GM21528 (cell line): Measurements from ENCODE around the gene SPDYE5.
A peak's percentile ranks its signal among the peaks of the same experiment; 100 is the strongest.
"Not testable (repeated sequence)": the region's sequence is repeated elsewhere in the genome, so short reads cannot be mapped to it uniquely, and the experiment has no call there.

Source experiments
- ATAC-seq: cut with Tn5 transposase; IDR thresholded peaks from one replicate; pipeline ENCODE4 v1.9.1; 2021; ENCODE audit warnings: mild to moderate bottlenecking, moderate library complexity; ENCODE audit not compliant: unreplicated experiment, low FRiP score

The SPDYE5 gene, protein sequence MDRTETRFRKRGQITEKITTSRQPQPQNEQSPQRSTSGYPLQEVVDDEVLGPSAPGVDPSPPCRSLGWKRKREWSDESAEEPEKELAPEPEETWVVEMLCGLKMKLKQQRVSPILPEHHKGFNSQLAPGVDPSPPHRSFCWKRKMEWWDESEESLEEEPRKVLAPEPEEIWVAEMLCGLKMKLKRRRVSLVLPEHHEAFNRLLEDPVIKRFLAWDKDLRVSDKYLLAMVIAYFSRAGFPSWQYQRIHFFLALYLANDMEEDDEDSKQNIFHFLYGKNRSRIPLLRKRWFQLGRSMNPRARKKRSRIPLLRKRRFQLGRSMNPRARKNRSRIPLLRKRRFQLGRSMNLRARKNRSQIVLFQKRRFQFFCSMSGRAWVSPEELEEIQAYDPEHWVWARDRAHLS

DNA sequence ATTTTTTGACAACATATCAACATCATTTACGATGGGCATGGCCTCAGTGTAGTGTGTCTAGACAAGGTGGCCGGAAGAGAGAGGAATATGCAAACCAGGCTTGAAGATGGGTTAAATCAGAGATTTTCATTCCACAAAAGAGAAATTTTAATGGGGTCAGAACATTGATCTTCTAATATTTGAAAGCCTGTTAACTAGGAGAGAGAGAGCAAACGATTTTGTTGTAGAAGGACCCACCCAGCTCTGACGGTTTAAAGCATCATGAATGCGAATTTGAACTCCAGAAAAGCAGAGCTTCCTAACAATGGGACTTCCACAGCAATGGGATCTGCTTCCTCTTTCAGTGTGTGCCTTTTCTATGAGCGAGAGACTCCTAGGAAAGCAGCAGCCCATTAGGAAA, at the start of gene SPDYE5:
Gene SPDYE5, plus strand, starts transcription at position 301 of the 400 bp plus-strand sequence. CDS start 1,728 bp downstream, outside the sequence.
- not testable (repeated sequence) for ATAC-seq

- peak; percentile 87 for ATAC-seq
Observed at GRCh38 chr7:75442465-75443111, 49.5 kb upstream of the SPDYE5 start.

GRCh38 chr7:75449946-75450345, 42.2 kb upstream of the SPDYE5 start:
- not testable (repeated sequence) for ATAC-seq

DNA sequence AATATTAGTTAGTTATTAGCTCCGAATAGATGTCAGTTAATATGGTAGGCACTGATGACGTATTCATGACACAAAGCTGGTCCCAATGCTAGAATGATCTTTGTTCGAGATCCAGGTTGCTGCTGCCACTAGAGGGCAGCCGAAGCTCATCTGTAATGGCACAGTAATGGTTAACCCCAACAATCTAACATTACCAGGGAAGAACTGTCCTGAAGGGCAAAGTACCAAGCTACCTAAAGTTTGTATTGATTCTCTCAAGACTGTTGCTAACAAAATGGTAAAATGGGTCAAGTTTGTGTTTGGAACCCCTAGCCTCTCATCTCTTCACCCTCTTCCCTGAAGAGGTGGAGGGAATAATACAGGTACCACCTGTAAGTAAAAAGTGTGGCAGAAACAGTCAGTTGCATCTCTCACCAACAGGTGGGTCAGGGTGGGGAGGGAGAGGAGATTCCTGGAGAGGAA, 39.6 kb upstream of the SPDYE5 start:
- peak; percentile 74 for ATAC-seq

DNA sequence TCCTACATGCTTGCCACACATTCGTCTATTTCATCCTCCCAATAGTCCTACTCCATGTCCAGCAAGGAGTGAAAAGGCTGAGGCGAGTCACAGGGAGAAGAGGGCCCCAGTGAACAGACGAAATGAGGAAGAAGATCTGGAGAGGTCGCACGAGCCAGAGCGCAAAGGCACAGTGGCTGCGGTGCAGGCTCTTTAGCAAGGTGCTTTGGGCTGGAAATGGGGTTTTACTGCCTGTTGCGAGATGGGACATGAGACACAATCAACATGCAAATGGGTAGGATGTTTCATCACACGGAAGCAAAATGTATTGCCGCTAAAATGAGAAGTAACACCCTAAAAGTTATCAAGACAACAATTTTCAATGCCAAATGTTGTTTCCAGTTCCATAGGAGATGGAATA, 35.7 kb upstream of the SPDYE5 start:
- not testable (repeated sequence) for ATAC-seq

- ATAC-seq, result not testable (repeated sequence)
Observed at GRCh38 chr7:75458034-75458433, 34.1 kb upstream of the SPDYE5 start.

- ATAC-seq, result not testable (repeated sequence)
Observed at GRCh38 chr7:75460541-75460940, 31.6 kb upstream of the SPDYE5 start.

DNA sequence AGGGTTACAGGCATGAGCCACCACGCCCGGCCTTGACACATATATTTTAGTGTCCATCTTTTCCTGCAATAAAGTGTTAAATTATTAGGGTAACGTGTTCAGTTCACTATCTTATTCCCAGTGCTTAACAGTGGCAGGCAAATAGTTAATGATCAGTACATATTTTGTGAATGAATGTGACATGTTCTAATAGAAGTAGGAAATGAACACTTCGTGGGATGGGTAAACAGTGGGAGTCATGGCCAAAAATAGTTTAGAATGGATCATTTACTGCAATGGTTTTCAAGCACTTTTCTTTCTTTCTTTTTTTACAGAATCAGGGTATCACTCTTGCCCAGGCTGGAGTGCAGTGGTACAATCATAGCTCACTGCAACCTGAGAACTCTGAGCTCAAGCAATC, 22.0 kb upstream of the SPDYE5 start:
- not testable (repeated sequence) for ATAC-seq

DNA sequence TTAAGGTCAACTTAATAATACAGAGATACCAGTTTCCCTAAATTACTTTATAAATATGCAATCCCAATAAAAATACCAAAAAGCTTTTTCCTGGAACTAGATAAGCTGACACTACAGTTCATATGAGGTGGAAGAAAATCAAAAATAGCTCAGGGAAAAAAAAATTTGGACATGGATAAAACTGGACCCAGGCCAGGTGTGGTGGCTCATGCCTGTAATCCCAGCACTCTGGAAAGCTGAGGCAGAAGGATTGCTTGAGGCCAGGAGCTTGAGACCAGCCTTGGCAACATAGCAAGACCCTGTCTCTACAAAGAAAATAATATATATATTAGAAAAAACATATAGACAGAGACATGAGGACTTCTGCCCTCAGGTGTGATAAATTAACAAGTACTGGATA, 14.7 kb upstream of the SPDYE5 start:
- ATAC-seq, result not testable (repeated sequence)

DNA sequence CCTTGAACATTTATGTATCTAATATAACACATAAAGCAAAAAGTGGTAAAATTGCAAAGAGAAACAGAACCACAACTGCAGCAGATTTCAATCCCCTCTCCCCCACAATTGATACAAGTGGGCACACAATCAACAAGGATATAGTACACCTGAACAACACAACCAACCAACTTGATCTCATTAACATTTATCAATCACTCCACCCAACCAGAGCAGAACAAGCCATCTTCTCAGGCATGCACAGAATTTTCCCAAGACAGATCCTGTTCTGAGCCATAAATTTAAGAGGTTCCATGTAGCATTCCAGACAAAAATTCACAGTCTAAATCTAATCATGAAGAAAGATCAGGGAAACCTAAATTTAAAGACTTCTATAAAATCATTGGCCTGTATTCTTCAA, 11.8 kb upstream of the SPDYE5 start:
- not testable (repeated sequence) for ATAC-seq

- ATAC-seq, result not testable (repeated sequence)
Observed at GRCh38 chr7:75485355-75485978, 6.7 kb upstream of the SPDYE5 start.

DNA sequence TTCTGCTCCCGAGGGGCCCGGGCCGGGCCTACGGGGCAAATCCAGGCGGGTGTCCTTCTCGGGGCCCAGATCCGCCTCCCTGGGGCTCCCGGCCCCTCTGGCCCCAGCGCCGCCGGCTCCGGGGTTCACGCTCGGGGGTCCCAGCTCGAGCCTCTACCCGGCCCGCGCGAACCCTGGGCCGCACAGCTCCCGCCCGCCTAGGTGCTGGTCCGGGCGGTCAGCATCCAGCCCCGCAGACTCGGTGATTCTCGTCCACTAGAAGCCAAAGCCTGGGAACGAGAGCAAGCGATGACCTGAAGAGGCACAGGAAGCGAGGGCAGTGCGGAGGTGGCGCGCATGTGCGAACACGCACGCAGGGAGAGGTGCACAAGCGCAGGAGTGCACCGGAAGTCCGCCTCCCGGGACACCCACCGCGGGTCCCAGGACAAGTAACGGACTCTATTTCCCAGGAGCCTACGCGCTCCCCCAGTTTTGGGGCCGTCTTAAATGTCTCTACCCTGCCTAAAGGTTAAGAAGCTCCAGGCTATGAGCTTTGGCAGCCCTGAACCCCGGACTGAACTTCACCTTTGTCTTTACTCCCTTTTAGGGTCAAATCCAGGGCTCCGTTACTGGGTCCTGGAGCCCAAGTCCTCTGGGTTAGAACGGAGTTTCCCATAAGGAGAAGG, 6.0 kb upstream of the SPDYE5 start, which contains the start of gene POM121C:
Gene POM121C, minus strand, starts transcription at position 321 of the 665 bp plus-strand sequence. CDS start 44,803 bp downstream, outside the sequence.
- ATAC-seq, result peak; percentile 99

GRCh38 chr7:75509033-75509432, 16.9 kb downstream of the SPDYE5 start:
- not testable (repeated sequence) for ATAC-seq

- not testable (repeated sequence) for ATAC-seq
Observed at GRCh38 chr7:75518842-75519241, 26.7 kb downstream of the SPDYE5 start.

GRCh38 chr7:75521727-75522126, 29.6 kb downstream of the SPDYE5 start:
- ATAC-seq, result not testable (repeated sequence)

DNA sequence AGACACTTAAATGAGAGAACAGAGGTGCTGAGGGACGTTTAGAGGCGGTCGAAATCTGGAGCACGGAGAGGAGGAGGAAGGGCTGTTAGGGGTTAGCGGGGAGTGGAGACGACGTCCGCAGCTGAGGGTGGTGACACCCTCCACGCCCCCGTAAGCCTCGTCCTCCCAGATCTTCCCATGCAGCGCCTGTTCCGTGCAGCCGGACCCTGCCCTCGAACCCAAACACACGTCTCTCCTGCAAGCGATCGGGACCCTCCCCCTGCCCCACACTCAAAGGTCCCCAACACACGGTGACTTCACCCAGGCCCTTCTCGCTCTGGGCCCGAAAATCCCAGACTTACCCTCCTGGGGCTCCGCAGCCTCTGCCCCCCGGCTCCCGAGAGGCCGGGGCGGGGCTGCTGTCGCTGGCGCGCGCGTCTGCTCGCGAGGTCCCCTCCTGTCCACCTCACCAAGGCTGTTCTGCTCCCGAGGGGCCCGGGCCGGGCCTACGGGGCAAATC, 35.2 kb downstream of the SPDYE5 start:
- not testable (repeated sequence) for ATAC-seq

DNA sequence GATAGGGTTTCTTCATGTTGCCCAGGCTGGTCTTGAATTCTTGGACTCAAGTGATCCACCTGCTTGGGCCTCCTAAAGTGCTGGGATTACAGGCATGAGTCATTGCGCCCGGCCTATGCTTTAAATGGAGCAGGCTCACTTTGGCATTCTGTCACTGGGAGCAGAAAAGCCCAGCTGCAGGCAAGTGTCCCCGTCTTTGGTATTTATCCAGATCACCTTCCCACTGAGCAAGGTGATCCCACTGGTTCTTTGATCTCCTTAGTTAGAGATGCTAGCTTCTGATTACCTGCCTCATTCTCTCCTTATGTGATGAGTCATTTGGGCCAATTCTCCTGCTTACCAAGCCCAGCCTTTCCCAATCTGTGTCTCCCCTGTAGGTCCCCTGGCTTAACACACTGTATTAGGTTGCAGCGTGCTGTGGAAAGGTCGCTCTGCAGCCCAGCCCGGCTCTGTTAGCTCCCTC, 39.3 kb downstream of the SPDYE5 start:
- ATAC-seq, result no peak

- no peak for ATAC-seq
Observed at GRCh38 chr7:75532639-75533038, 40.5 kb downstream of the SPDYE5 start.

- ATAC-seq, result no peak
Observed at GRCh38 chr7:75533926-75534325, 41.8 kb downstream of the SPDYE5 start.

DNA sequence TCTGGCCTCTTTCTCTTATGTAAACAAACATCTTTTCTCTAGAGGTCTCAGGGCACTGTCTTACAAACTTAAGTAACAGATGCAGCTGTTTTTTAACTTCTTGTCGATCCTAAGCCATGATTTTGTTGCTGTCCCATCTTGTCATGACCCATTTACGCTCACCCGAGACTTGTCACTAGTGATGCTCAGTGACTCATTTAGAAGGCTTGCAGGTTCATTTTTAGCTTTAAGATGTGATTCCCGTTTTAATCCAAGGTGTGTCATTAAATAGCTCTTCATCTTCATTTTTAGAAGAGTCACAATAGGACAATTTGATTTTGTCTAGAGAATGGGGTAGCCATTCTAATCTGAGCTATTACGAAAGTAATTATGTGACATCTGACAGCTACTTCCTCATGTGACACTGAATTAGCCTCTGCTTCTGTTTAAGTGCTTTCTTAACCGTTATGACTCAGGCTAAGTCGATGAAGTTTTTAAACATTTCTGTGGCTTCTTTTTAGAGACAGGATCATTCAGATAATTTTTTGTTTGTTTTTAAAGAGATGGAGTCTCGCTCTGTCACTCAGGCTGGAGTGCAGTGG, 42.7 kb downstream of the SPDYE5 start:
- no peak for ATAC-seq
